Measurements from ENCODE around the gene GPC5.

GPC5 gene

GRCh38 chr13:92321174-92321573 is 922.8 kb downstream of the GPC5 start (continued):
- TF ChIP-seq ZNF16 (tag by site-specific recombination; IDR thresholded peaks at IDR 0.05; ENCODE audit: low read depth) (no peak), ZNF596 (tag by site-specific recombination; IDR thresholded peaks at IDR 0.05) (no peak)

GRCh38 chr13:92345627-92346026 is 947.2 kb downstream of the GPC5 start:
- no peaks in the 10 kb centered on the region for H3K36me3 ChIP-seq (ENCODE audit: control insufficient read depth in 2 of 2, insufficient read depth in 1 of 2, low read length in 2 of 2)
- no peak for TF ChIP-seq ZNF266 (tag by site-specific recombination; IDR thresholded peaks at IDR 0.05; ENCODE audit: low read depth)
- TF ChIP-seq ZNF514 (tag by site-specific recombination; IDR thresholded peaks at IDR 0.05): no peak
- TF ChIP-seq ZSCAN30 (tag by site-specific recombination; IDR thresholded peaks at IDR 0.05): no peak
- TF ChIP-seq ZNF391 (tag by site-specific recombination; IDR thresholded peaks at IDR 0.05; ENCODE audit: borderline replicate concordance, low read depth): no peak
- ChIA-PET POLR2A (no interaction called here), CTCF (interaction anchor here (1.1 kb wide), 1 partner anchor 158 kb away, joined by 4 read pairs; no protein-coding TSS in a partner anchor)
- no peak overlapping the region for H3K27ac ChIP-seq (ENCODE audit: extremely low read depth, low read depth, low read length)
- H3K4me3 ChIP-seq (ENCODE audit: low read depth, low read length): no peak overlapping the region
- no peaks in the 10 kb centered on the region for H3K9me3 ChIP-seq (ENCODE audit: control insufficient read depth, insufficient read depth, low read depth, low read length)
- no peaks in the 10 kb centered on the region for H3K4me1 ChIP-seq (ENCODE audit: control insufficient read depth, insufficient read depth, low read length)

GRCh38 chr13:92346046-92346445 is 947.6 kb downstream of the GPC5 start:
- ChIA-PET POLR2A (no interaction called here), CTCF (interaction anchor here (0.7 to 1.1 kb wide), 2 partner anchors 158 to 462 kb away, joined by 4 to 6 read pairs; no protein-coding TSS in a partner anchor)
- no peaks in the 10 kb centered on the region for H3K4me1 ChIP-seq (ENCODE audit: control insufficient read depth, insufficient read depth, low read length)
- H3K4me3 ChIP-seq (ENCODE audit: low read depth, low read length): no peak overlapping the region
- H3K27ac ChIP-seq (ENCODE audit: extremely low read depth, low read depth, low read length): no peak overlapping the region
- H3K9me3 ChIP-seq (ENCODE audit: control insufficient read depth, insufficient read depth, low read depth, low read length): no peaks in the 10 kb centered on the region
- no peaks in the 10 kb centered on the region for H3K36me3 ChIP-seq (ENCODE audit: control insufficient read depth in 2 of 2, insufficient read depth in 1 of 2, low read length in 2 of 2)
- no peak for TF ChIP-seq ZNF280D (tag by site-specific recombination; IDR thresholded peaks at IDR 0.05)
- TF ChIP-seq ZNF394 (tag by site-specific recombination; IDR thresholded peaks at IDR 0.05; ENCODE audit: borderline replicate concordance): no peak
- no peak for TF ChIP-seq ZNF514 (tag by site-specific recombination; IDR thresholded peaks at IDR 0.05)
- TF ChIP-seq ZNF791 (tag by site-specific recombination; IDR thresholded peaks at IDR 0.05): no peak
- TF ChIP-seq ATF2 (tag by site-specific recombination; IDR thresholded peaks at IDR 0.05; ENCODE audit: low read depth): no peak
- no peak for TF ChIP-seq ZIC2 (tag by site-specific recombination; IDR thresholded peaks at IDR 0.05)
- TF ChIP-seq FEZF1 (tag by site-specific recombination; IDR thresholded peaks at IDR 0.05): no peak
- TF ChIP-seq ZNF274 (IDR thresholded peaks at IDR 0.05; ENCODE audit: low read length): no peak
- TF ChIP-seq ZNF274 (tag by site-specific recombination; IDR thresholded peaks at IDR 0.05; ENCODE audit: borderline replicate concordance): no peak
- no peak for TF ChIP-seq ZNF18 (tag by site-specific recombination; IDR thresholded peaks at IDR 0.05)
- no peak for TF ChIP-seq ZNF398 (tag by site-specific recombination; IDR thresholded peaks at IDR 0.05)
- no peak for TF ChIP-seq ZNF155 (tag by site-specific recombination; IDR thresholded peaks at IDR 0.05)
- TF ChIP-seq ZNF157 (tag by site-specific recombination; IDR thresholded peaks at IDR 0.05): no peak
- TF ChIP-seq ZFP3 (tag by site-specific recombination; IDR thresholded peaks at IDR 0.05; ENCODE audit: low read depth): no peak
- no peak for TF ChIP-seq ZNF37A (tag by site-specific recombination; IDR thresholded peaks at IDR 0.05)
- no peak for TF ChIP-seq ZNF548 (tag by site-specific recombination; IDR thresholded peaks at IDR 0.05)
- TF ChIP-seq ZNF266 (tag by site-specific recombination; IDR thresholded peaks at IDR 0.05; ENCODE audit: low read depth): no peak
- TF ChIP-seq IKZF3 (tag by site-specific recombination; IDR thresholded peaks at IDR 0.05): no peak
- TF ChIP-seq ZNF645 (tag by site-specific recombination; IDR thresholded peaks at IDR 0.05): no peak
- TF ChIP-seq PBX3 (CRISPR knock-in tag; IDR thresholded peaks at IDR 0.05): no peak

Data from HEK293 (cell line).